NCI-H2081 treated with DMSO at 0.1 percent for 48 hours (cell line): ENCODE data around the gene SPTAN1.
"Not testable (repeated sequence)": the region's sequence is repeated elsewhere in the genome, so short reads cannot be mapped to it uniquely, and the experiment has no call there.

Source experiments
- DNase-seq: peaks from one replicate; lab custom pipeline; 2025; lab: John Stamatoyannopoulos, UW

Gene SPTAN1

DNA sequence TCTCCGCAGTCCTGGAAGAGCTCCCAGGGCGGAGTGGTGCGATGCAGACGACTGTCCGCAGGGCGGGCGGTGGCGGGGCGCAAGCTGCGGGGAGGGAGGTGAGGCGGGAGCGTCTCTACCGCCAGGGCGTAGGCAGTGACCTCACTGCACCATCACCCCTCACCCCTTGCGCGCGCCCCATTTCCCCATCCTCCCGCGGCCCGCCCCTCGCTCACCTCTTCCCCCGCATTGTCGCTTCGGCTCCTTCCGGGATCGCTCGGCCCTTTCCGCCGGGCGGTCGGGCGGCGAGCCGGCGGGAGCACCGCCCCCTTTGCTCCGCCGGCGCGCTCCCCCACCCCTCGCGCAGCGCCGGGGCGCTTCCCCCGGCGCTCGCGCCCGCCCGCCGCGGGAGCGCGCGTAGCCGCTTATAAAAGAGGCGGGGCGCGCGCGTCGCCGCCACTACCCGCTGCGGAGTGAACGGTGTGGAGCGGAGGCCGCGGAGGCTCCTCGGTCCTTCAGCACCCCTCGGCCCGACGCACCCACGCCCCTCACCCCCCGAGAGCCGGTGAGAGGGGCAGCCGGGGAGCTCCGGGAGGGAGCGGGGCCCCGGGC, at the start of gene SPTAN1:
Gene SPTAN1 (plus strand): TSS at position 435 of the 591 bp plus-strand sequence. CDS start 14,154 bp downstream, outside the sequence.
- peak; percentile 52 for DNase-seq

DNA sequence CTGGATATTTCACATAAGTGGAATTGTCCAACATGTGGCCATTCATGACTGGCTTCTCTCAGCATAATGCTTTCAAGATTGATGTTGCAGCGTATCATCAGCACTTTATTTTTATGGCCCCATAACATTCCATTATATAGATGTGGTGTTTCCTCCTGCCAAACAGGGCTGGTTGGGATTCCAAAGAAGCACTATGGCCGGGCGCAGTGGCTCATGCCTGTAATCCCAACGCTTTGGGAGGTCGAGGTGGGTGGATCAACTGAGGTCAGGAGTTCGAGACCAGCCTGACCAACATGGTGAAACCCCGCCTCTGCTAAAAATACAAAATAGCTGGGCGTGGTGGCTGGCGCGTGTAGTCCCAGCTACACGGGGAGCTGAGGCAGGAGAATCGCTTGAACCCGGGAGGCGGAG, 49.0 kb upstream of the SPTAN1 start:
- not testable (repeated sequence) for DNase-seq

DNA sequence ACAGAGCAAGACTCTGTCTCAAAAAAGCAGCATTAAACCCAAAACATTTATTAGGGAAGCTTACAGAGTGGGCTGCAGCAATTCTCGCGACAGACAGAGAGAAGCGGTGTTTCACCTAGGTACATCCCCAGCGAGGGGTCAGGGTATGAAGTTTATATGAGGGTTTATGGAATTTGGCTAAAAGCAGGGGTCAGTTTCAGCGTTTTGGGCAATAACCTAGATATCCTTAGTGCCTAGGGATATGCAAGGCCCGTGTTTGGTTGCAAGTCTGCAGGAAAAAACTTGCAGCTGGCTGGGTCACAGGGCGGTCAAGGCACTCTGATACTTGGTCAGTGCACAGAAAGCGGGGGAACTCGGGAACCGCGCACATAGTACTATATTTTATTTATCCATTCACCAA, 48.5 kb upstream of the SPTAN1 start:
- DNase-seq: no peak

DNA sequence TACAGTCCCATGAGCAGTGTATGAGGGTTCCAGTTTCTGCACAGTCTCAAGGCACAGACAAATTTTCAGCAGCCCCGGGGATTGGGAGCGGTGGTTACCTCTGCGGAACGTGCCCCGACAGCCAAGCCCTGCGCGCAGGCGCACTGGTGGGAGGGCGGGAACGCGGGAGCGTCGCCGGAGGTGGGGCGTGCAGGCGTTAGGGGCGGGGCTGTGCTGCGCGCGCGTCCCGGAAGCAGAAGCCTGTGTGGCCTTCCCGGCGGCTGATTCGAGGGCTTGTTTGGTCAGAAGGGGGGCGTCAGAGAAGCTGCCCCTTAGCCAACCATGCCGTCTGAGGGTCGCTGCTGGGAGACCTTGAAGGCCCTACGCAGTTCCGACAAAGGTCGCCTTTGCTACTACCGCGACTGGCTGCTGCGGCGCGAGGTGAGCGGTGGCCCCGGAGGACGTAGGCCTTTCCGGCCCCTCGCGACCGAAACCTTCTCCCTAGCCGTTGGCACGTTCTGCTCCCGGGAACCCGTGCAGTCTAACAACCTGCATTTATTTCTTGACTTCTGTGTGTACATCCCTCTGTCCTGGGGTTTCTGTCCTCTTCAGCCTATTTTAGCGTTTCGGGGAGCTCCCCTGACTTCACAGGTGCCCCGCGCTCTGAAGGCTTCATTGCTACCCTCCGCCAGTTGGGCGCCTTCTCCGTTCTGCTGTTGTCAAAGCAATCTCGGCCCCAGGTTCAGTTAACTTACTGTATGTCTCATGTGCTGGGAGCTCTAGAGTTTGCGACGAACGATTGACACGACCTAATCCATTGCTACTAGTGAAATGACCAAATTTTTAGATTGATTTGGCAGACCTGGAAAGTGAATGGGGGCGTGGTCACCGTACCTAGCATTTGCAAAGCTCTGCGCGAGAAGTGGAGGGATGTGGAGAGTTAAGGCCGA, 47.6 kb upstream of the SPTAN1 start, which contains the start of gene GLE1:
Gene GLE1 (plus strand): TSS at position 235 of the 929 bp plus-strand sequence. CDS start 87 bp downstream, at position 322.
- peak; percentile 52 for DNase-seq

DNA sequence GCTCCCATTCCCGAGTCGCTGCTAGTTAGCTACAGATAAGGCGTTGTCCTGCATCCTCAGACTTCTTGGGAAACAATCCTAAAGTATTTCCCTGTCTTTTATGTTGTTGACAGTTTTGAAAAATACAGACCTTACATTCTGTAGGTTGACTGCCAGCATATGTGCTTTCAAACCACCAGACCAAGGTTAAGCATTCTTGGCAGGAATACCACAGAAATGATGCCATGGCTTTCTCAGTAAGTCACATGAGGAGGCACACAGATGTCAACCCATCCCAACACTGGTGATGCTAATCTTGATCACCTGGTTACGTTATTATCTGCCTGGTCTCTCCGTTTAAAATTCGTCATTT, 47.0 kb upstream of the SPTAN1 start:
- no peak for DNase-seq

DNA sequence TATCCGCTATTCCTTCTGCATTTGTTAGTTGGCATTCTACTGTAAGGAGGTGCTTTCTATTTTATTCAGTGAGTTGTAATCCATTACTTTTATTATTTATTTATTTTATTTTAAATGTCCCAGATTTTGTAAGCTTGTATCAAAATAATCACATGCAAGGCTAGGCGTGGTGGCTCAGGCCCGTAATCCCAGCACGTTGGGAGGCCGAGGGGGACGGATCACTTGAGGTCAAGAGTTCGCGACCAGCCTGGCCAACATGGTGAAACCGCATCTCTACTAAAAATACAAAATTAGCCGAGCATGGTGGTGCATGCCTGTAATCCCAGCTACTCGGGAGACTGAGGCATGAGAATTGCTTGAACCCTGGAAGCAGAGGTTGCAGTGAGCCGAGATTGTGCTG, 46.5 kb upstream of the SPTAN1 start:
- DNase-seq: not testable (repeated sequence)

DNA sequence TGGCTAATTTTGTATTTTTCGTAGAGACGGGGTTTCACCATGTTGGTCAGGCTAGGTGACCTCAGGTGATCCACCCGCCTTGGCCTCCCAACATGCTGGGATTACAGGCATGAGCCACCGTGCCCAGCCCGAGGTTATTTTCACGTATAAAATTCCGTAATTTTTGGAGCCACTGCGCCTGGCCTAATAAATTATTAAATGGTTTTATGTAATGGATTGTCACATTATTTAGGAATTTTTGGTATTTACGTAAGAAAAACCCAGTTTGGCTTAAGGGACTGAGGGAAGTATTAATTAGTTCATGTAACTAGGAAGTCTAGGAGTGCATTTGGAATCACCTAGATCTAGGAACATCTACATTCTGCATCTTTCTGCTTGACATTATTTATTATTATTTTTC, 39.6 kb upstream of the SPTAN1 start:
- no peak for DNase-seq

DNA sequence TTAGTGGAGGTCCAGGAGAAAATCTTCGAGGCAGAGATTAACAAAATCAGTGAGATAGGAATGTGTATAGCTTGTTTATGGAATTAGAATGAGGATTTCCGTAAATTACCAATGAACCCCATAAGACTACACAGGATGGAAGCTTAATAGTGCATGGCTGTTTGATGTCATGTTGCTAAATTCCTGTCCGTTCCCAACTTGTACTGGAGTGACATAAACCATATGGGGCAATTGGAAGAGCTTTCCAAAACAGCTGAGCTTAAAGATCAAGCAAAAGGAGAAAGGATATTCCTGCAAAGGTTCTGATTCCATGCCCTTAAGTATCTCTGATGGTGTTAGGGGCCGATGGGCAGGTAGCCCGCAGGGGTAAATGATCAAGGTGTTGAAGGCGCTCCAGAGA, 30.4 kb upstream of the SPTAN1 start:
- no peak for DNase-seq

DNA sequence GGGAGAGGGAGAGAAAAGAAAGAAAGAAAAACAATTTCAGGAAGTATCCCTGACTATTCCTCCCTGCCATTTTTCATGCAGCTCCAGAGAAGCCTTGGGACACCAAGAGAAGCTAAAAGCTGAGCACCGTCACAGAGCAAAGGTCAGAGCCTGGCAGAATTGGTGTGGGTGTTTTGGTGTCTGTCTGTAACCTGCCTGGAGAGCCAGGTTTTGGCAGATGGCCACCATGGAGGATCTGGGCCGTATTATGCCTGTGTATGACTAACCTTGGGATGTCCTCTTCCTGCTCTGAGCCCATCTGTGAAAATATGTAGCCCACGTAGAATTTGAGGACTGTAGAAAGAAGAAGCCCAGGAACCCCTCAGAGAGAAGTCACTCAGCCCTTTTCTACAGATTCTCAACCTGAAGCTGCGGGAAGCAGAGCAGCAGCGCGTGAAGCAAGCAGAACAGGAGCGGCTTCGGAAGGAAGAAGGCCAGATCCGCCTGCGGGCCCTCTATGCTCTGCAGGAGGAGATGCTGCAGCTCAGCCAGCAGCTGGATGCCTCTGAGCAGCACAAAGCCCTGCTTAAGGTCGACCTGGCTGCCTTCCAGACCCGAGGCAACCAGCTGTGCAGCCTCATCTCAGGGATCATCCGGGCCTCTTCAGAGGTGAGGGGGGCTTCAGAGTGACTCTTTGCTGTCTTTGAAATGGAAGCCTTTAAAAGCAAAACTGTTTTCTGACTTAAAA, 29.0 kb upstream of the SPTAN1 start:
- no peak for DNase-seq

DNA sequence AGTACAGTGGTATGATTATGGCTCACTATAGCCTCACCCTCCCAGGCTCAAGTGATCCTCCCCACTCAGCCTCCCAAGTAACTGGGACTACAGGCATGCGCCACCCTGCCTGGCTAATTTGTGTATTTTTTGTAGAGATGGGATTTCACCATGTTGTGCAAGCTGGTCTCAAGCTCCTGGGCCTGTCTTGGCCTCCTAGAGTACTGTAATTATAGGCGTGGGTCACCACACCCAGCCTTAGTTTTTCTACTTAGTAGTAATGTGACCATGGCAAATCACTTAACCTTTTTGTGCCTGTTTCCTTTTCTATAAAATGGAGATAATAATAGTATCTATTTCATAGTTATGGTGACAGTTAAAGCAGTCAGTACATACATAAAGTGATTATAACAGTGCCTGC, 25.7 kb upstream of the SPTAN1 start:
- DNase-seq: no peak

DNA sequence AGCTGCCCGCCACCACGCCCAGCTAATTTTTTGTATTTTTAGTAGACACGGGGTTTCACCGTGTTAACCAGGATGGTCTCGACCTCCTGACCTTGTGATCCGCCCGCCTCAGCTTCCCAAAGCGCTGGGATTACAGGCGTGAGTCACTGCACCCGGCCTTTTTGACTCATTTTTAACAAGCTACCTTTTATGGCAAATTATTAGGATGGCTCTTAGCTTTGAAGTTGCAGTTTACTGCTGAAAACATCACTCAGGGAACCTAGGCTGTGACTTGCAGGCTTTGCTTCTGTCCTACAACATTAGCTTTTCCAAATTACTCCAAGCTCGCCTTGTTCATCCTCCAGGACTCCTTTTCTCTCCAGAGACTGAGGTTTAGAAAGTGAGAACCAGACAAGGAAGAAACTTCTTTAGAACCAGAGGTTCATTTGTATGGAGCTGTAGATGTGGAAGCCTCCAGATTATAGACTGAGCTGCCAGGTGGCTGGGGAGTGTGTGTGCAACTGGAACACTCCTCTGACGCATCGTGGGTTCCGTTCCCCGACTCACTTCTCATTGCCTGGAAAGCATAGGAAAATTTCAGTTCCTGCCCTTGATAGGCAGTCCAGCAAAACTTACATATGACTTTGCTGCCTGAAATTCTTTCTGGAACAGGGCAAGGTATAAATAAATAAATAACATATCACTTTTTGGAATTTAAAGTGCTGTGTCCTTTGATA, 23.8 kb upstream of the SPTAN1 start:
- DNase-seq: no peak

DNA sequence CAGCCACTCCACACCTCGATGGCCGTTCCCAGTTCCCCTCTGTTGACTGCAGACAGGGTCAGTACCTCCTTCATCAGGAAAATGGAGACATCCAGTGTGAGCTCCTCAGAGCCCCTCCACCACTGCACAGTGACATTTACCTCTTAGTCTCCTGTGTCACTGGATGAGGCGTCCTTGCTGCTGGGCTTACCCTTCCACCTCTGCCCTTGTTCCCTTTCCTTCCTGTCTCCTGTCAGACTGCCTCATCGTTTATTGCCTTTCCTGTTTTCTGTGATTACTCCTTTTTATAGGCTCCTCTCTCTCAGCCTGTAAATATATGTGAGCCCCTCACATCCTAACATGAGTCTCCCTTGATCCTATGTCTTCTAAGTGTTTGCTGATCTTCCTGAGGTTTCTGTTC, 23.2 kb upstream of the SPTAN1 start:
- DNase-seq: no peak

DNA sequence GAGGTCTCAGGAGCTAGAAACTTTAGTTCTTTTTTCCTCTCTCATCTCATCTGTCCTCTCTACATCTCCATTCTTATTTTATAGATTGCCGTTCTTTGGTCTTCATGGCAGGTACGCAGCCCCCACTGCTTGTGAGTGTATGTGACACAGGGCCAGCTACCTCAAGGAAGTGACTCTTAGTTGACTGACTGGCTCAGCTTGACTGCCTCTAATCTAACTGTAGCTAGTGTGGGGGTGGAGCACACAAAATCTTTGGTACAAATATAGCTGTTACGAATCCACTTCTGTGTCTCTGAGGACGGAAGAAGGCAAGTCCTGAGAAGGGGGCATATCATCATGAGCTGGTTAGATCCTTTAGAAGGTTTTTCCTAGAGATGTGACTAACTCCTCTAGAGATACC, 19.8 kb upstream of the SPTAN1 start:
- no peak for DNase-seq

DNA sequence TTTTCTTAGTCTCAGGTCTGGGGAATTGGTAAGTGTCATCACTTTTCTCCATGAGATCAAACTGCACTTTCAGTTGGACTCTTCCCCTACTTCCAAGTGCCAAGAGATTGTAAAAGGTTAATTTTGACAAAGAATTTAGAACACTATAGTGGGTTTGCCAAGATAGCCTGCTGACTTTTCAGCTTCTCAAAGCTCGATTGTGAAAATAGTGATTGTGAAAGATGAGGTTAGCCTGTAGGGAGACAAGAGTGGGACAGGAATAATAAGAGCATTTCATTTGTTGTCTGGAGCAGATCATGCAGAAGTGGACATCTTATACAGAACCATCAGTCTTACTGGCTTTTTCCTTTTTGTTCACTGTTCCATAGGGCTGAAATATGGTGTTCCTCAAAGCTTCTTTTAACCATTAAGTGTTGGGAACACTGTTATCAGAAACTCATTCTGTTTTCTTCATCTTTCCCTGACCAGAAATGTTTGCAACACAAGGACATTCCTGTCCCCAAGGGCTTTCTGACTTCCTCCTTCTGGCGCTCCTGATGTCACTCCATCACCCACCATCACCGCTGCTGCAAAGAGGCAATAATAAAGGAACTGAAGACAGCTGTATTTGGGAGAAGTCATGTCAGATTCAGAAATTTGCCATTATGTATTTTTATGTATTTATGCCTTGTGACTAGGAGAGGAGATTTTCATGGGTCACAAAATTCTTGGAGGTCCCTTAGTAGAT, 11.6 kb upstream of the SPTAN1 start:
- DNase-seq: no peak

DNA sequence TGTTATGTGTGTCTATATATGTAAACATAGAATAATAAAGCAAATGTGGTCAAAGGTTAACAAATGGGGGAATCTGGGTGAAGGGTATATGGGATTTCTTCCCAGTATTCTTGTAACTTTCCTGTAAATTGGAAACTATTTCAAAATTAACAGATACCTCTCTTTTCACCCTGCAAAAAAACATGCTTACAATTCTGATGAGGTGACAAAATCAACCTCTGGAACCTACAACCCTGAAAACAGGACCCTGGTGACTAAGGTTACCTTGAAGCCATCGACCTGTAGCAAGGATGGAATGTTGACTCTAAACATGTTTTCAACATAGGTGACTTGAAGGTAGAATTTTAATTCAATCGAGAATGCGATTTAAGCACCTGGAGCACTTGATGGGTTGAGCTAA, 5.9 kb upstream of the SPTAN1 start:
- no peak for DNase-seq

DNA sequence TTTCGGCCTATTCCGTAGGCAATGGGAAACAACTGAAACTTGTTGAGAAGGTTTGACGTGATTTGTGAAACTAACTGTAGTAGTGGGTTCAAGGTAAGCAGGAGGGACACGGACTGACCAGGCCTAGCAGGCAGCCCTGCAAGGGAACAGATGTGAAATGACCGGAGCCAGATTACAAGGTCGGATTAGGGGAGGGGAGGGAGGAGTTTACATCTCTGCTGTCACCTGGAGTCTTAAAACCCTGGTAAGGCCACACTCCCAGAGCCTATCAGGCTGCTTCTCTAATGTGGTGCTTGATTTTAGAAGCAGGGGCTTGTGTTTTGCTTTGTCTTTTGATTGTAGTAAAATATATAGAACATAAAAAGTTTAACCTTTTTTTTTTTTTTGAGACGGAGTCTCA, 3.5 kb upstream of the SPTAN1 start:
- no peak for DNase-seq

DNA sequence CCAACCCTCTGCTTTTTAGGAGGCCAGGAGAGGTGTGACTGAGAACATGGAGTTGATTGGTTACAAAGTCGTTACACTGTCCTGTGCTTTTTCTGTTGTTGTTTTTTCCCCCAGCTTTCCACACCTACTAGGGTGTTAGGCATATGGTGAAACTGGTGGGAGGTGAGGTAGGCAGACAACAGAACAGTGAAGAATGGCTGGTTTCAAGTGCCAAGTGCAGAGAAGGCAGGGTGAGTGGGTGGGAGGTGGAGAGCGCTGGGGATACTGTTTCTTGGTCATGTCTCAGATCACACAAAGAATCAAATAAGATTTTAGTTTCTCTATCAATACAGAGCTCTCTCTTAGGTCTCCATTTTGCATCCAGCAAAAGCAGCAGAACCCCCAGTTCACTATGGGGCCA, 2.2 kb upstream of the SPTAN1 start:
- no peak for DNase-seq

DNA sequence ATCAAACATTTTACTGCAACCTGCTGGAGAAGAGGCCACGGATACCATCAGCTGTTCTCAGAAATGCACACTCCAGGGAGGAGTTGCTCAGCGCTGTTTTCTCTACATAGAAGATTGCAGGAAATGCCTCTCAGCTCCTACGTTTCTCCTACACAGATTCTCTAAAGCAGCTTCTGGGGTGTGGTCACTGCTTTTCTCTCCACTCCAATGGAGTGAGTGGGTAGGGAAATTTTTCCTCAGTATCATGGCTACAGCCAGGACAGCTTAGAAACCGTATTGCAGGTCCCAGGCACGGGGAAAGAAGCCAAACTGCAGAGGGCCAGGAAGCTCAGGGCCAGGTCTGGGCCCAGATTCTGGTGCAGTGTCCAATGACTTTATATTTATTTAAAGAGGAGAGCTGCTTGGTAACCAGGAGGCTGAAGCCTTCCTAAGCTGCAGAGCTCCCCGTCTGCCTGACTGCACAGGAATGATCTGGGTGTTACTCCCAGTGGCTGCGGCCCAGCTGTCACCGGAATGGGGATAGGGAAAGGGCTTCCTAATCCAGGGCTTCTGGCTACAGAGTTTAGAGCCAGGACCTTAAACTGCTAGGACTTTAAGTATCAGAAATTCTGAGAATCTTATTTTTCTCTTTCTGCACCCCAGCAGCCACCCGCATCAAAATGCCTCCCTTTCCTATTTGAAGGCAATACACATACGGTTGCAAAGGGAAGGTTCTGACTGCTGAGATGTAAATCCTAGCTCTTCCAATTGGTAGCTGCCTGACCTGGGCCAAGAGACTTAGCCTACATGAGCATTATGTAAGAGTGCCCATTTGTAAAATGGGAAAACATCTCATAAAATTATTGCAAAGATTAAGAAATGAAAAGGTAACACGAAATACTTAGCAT, 1.4 kb upstream of the SPTAN1 start:
- DNase-seq: no peak

DNA sequence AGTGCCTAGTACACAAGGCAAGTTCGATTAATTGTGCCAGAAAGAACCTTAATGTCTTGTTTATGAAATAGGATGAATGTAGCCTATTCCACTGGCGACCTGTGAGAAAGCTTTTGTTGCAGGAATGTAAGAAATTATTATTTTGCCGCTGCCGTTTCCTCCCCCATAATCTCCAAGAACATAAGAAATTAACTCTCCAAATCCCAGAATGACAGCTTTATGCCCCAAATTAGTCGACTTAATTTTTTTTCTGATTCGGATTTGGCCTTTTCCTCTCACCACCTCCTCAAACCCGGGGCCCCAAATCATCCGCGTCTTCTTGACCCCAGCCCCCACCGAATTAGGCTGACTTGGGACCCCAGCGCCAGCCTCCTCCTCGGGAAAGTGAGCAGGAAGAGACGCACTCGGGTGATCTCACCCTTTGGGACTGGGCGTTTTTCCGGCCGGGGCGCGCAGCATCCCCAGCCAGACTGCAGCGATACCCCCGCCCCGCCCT, 682 bp upstream of the SPTAN1 start:
- no peak for DNase-seq

DNA sequence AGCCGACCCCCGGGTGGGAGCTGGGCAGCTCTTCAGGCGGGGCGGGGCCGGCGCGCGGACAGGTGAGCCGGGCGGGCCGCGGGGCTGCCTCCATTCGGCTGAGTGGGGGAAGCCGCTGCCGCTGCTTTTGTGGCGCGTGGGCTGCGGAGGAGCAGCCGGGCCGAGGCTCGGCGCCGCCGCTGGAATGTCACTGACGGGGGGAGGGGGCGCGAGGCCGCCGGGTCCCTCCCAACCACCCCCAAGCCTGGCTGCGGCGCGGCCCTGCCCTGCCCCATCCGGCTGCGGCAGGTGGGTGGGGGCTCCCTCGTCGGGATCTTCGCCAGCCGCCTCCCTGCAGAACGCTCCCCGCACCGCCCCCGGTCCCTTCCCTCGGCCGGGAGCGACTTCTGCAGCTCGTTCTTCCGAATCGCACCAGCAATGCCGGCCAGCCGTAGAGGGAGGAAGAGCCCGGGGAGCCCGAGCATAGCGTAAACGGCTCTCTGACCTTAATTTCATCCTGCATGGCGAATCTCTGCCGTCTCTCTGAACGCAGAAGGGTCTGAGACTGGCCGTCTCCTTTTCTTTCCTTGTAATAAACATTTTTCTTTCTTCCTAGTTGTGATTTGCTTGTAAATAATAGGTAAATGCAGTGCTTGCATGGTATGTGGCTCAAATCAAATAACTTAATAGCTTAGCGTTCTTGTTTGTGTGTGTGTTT, 505 bp downstream of the SPTAN1 start:
- DNase-seq: no peak
